Endothelial cell of umbilical vein (primary cell): ENCODE data around the gene GNB5.

Experiments
- CTCF ChIP-seq, 2 donors: IDR thresholded peaks; 1 replicate in 1 of 2; 2 replicates in 1 of 2; pipeline ENCODE4 v1.5.1; 2011; ENCODE audit warnings: low read length in 2 of 2, mild to moderate bottlenecking in 2 of 2, moderate library complexity in 2 of 2, control low read depth in 1 of 2, inconsistent platforms in 1 of 2, low read depth in 1 of 2; ENCODE audit not compliant: insufficient read depth in 1 of 2; ENCODE audit errors: extremely low read depth in 1 of 2
- EZH2 ChIP-seq: IDR thresholded peaks from 2 replicates; pipeline ENCODE4 v1.6.1; 2012; ENCODE audit warnings: borderline replicate concordance, low read depth, mild to moderate bottlenecking, moderate library complexity, low read length, inconsistent platforms; ENCODE audit not compliant: severe bottlenecking
- POLR2A ChIP-seq: IDR thresholded peaks from 2 replicates; pipeline ENCODE4 v1.6.1; 2012; ENCODE audit warnings: low read depth, mild to moderate bottlenecking, control low read depth, low read length

- TF ChIP-seq POLR2A = no peak
- no peak for TF ChIP-seq EZH2
- TF ChIP-seq CTCF (IDR thresholded peaks at IDR 0.05; ENCODE audit: extremely low read depth in 1 of 2, insufficient read depth in 1 of 2, low read depth in 1 of 2, low read length in 2 of 2) = no peak
Observed at GRCh38 chr15:52132066-52132465, 59.1 kb downstream of the GNB5 start.
